WERI-Rb-1 (cell line): ENCODE measurements around the gene GTPBP8.

Source experiments
- DNase-seq: peaks from one replicate; pipeline ENCODE4 v3.0.0-alpha.2; 2020
- H3K27ac ChIP-seq: fragments of 250-450 bp; sonication (Bioruptor Pico); 2 replicates; pipeline ENCODE4 v1.5.1; 2020; ENCODE audit warnings: mild to moderate bottlenecking, moderate library complexity
- H3K27me3 ChIP-seq: fragments of 250-450 bp; sonication (Bioruptor Pico); 2 replicates; pipeline ENCODE4 v1.5.1; 2021; ENCODE audit warnings: mild to moderate bottlenecking, low read depth, moderate library complexity; ENCODE audit not compliant: insufficient read depth, severe bottlenecking
- H3K36me3 ChIP-seq: fragments of 250-450 bp; sonication (Bioruptor Pico); 2 replicates; pipeline ENCODE4 v1.5.1; 2020; ENCODE audit warnings: mild to moderate bottlenecking, moderate library complexity
- H3K4me3 ChIP-seq: 2 replicates; pipeline ENCODE4 v1.5.1; 2011; ENCODE audit warnings: low read depth, mild to moderate bottlenecking, control low read depth, low read length
- H3K9me3 ChIP-seq: fragments of 250-450 bp; sonication (Bioruptor Pico); 2 replicates; pipeline ENCODE4 v1.5.1; 2021; ENCODE audit warnings: mild to moderate bottlenecking, moderate library complexity; ENCODE audit not compliant: severe bottlenecking
- CTCF ChIP-seq: IDR thresholded peaks from 2 replicates; pipeline ENCODE4 v1.5.1; 2011; ENCODE audit warnings: low read depth, mild to moderate bottlenecking, control low read depth, inconsistent platforms, low read length

Gene GTPBP8

DNA sequence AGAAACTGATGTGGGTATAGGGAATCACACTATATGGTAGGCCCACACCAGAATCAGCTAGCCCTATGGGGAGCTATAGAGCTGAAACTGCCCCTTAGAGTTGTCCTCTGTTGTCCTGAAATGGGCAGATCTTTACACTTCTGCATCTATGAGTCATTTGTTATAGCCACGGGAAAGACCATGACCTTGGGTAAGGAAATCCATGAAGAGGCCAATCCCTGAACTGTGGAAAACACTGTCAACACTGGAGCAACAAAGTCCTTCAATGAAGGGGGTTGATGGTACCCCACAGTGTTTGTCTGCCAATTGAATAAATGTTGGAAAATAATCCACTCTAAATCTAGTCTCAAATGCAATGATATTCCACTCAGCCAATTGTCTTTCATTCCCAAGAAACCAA, 10.7 kb upstream of the GTPBP8 start:
- Histone ChIP-seq H3K27ac (no peak overlapping the region), H3K4me3 (no peak overlapping the region), H3K27me3 (peaks cover 34% of the 10 kb centered on the region), H3K36me3 (no peaks in the 10 kb centered on the region), H3K9me3 (no peaks in the 10 kb centered on the region)
- TF ChIP-seq CTCF = no peak
- DNase-seq = no peak

DNA sequence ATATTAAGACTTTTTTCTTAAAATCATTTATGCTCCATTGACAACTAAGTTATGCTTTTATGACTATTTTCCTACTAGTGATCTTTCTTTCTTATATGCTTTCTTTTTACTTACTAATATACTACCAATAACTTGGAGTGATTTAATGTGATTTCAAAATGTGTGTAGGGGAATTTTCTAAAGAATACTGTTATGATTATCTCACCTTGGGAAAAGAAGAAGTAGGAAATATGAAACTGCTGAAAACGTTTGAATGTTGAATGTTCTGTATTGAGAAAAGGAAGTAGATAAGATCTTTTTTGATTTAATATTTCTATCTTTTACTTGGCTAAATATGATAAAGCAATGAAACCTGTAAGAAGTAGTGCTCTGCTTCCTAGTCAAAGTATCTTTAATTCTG, 8.1 kb upstream of the GTPBP8 start:
- H3K27me3 ChIP-seq = peaks cover 22% of the 10 kb centered on the region
- DNase-seq = no peak
- H3K9me3 ChIP-seq = no peaks in the 10 kb centered on the region
- H3K4me3 ChIP-seq = no peak overlapping the region
- TF ChIP-seq CTCF = no peak
- no peaks in the 10 kb centered on the region for H3K36me3 ChIP-seq
- H3K27ac ChIP-seq = no peak overlapping the region

- H3K27ac ChIP-seq = no peak overlapping the region
- no peaks in the 10 kb centered on the region for H3K36me3 ChIP-seq
- DNase-seq = no peak
- no peak overlapping the region for H3K4me3 ChIP-seq
- no peaks in the 10 kb centered on the region for H3K9me3 ChIP-seq
- H3K27me3 ChIP-seq = peaks cover 22% of the 10 kb centered on the region
- TF ChIP-seq CTCF = no peak
These were observed 6.3 kb upstream of the GTPBP8 start for GRCh38 chr3:112984485-112984884.

DNA sequence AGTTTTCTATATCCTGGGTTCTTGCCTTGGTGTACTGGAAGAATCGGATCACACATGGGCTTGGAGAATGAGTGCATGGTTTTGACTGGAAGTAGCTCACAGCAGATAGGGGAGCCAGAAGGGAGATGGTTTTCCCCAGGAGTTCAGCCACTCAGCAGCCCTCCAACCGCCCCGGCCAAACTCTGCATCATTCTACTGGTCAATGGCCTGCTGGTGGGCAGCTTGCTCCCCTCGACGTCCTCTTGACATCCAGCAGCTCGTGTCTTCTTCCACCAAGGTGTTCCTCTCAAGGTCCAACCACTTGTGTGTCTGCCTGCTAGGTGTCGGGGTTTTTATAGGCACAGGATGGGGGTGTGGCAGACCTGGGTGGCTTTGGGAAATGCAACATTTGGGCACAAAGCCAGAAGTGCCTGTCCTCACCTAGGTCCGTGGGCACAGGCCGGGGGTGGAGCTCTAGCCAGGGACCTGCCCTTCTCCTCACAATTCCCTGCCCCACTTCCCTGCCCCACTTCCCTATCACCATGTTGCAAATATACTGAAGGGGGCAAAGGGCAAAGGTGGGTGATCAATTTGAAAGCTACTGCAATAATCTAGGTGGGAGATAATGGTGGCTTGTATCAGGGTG, 3.0 kb upstream of the GTPBP8 start:
- no peak for TF ChIP-seq CTCF
- H3K4me3 ChIP-seq = no peak overlapping the region
- H3K27me3 ChIP-seq = peaks cover 16% of the 10 kb centered on the region
- no peak for DNase-seq
- 0 out of 2 replicates have a peak, but pooled peaks cover 2% of the 10 kb centered on the region for H3K36me3 ChIP-seq
- no peaks in the 10 kb centered on the region for H3K9me3 ChIP-seq
- H3K27ac ChIP-seq = no peak overlapping the region

- no peak for TF ChIP-seq CTCF
- no peaks in the 10 kb centered on the region for H3K9me3 ChIP-seq
- H3K36me3 ChIP-seq = peaks cover 20% of the 10 kb centered on the region
- DNase-seq = no peak
- H3K4me3 ChIP-seq = no peak overlapping the region
- no peak overlapping the region for H3K27ac ChIP-seq
- no peaks in the 10 kb centered on the region for H3K27me3 ChIP-seq
These were observed 5.0 kb downstream of the GTPBP8 start for GRCh38 chr3:112995800-112996199.

DNA sequence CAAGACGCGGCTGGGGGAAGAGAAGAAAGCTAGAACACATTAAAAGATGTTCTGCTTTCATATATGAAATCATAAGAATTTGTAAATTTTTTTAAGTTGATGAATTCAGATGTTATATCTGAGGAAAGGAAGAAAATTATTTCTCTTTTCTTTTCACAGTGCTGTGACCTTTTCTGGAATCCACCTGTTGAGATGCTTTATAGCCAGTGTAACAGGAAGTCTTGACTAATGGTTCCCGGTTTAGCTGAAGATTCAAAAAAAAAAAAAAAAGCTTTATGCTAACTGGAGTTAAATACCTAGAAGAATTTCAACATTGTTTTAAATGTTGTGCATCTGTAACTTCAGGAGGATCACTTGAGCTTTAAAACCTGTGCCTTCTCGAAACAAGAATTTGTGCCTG, 9.9 kb downstream of the GTPBP8 start:
- H3K36me3 ChIP-seq = peaks cover 62% of the 10 kb centered on the region
- TF ChIP-seq CTCF = no peak
- H3K27ac ChIP-seq = no peak overlapping the region
- H3K27me3 ChIP-seq = no peaks in the 10 kb centered on the region
- H3K9me3 ChIP-seq = no peaks in the 10 kb centered on the region
- no peak overlapping the region for H3K4me3 ChIP-seq
- DNase-seq = no peak
